ENCODE results near the gene ASF1A. TPM values are rescaled to one million over a fixed set of nuclear protein-coding genes. Genes with fewer than 3 reads are reported as not detected.

The ASF1A gene
- total RNA-seq, 1 experiment from 2014 or later, result 34.4 TPM

GRCh38 chr6:118890997-118891790 is 2.8 kb upstream of the ASF1A start:
- no peak overlapping the region for H4K8ac ChIP-seq (replicated peaks; ENCODE audit: insufficient read length, low read depth, low read length)
- H3K23me2 ChIP-seq (ENCODE audit: insufficient read length, low read depth, low read length, poor library complexity, severe bottlenecking), result no peaks in the 10 kb centered on the region
- H2AFZ ChIP-seq (ENCODE audit: low read length), result no peak overlapping the region
- no peak overlapping the region for H3K27ac ChIP-seq (ENCODE audit: insufficient read length, low read depth, low read length)
- no peak overlapping the region for H2BK12ac ChIP-seq (ENCODE audit: insufficient read length, low read depth, low read length)
- WGBS (ENCODE audit: extremely low coverage, insufficient read length, low lambda C conversion rate), result no CpG with 5 or more reads among the region's 5 CpGs
- no peak overlapping the region for H4K5ac ChIP-seq (ENCODE audit: insufficient read length, low read depth, low read length)
- H3K4ac ChIP-seq (ENCODE audit: low read depth, low read length), result no peak overlapping the region
- H4K20me1 ChIP-seq (ENCODE audit: control insufficient read depth, insufficient read depth, insufficient read length), result no peaks in the 10 kb centered on the region
- H2BK5ac ChIP-seq (ENCODE audit: insufficient read length, low read length), result no peak overlapping the region
- no peaks in the 10 kb centered on the region for H3K27me3 ChIP-seq (ENCODE audit: insufficient read depth, low read length)
- no peak for TF ChIP-seq CTCF (conservative IDR thresholded peaks at IDR 0.05)
- H3K9me3 ChIP-seq (ENCODE audit: control insufficient read depth, low read depth, low read length), result no peaks in the 10 kb centered on the region
- no peak overlapping the region for H3K14ac ChIP-seq (ENCODE audit: insufficient read depth, low read length)
- Mint-ChIP-seq H3K27me3 (ENCODE audit: low read depth) (no peaks in the 10 kb centered on the region), H3K4me3 (no peak overlapping the region; a peak in 1 of 5 replicates), H3K36me3 (ENCODE audit: insufficient read depth in 1 of 3, low read depth in 3 of 3) (peaks cover 0 to 4% (median 4%) of the 10 kb centered on the region in 3 experiments; a peak in 2 of 7 replicates), H3K4me1 (peaks cover 17 to 26% of the 10 kb centered on the region in 2 experiments), H3K9me3 (0 out of 5 replicates have a peak, but pooled peaks cover 0 to 2% of the 10 kb centered on the region in 2 experiments), H3K27ac (no peak overlapping the region)
- no peak overlapping the region for H3K9ac ChIP-seq (ENCODE audit: extremely low read depth, insufficient read length, low read length)
- no peak overlapping the region for H3K4me2 ChIP-seq (ENCODE audit: insufficient read depth, insufficient read length, low read length)
- H3K23ac ChIP-seq (ENCODE audit: insufficient read length, low read depth, low read length), result no peak overlapping the region
- no peak overlapping the region for H4K91ac ChIP-seq (ENCODE audit: insufficient read length, low read depth, low read length)
- H2BK15ac ChIP-seq (ENCODE audit: low read depth, low read length), result no peak overlapping the region
- H3K18ac ChIP-seq (ENCODE audit: insufficient read length, low read depth, low read length), result no peak overlapping the region
- no peak overlapping the region for H3T11ph ChIP-seq (ENCODE audit: low read length)
- no peak overlapping the region for H2BK20ac ChIP-seq (ENCODE audit: low read depth, low read length, poor library complexity, severe bottlenecking)
- H3K79me2 ChIP-seq (ENCODE audit: insufficient read depth, low read length), result no peaks in the 10 kb centered on the region; the same call in 1 of the 2 replicates
- H3K56ac ChIP-seq (ENCODE audit: insufficient read length, low read depth, low read length), result no peak overlapping the region
- no peak overlapping the region for H2BK120ac ChIP-seq (ENCODE audit: low read depth, low read length, poor library complexity, severe bottlenecking)
- DNase-seq, result no peak
- no peaks in the 10 kb centered on the region for H3K79me1 ChIP-seq (ENCODE audit: insufficient read depth, low read depth, low read length, poor library complexity, severe bottlenecking)
- no peak overlapping the region for H2AK5ac ChIP-seq (ENCODE audit: insufficient read length, low read length)
- H3K4me1 ChIP-seq (ENCODE audit: insufficient read depth, low read length), result no peaks in the 10 kb centered on the region
